H9 (cell line): ENCODE data around the gene GPR108. TPM values are rescaled to one million over a fixed set of nuclear protein-coding genes. Genes with fewer than 3 reads are reported as not detected.
A peak's percentile ranks its signal among the peaks of the same experiment; 100 is the strongest.

ENCODE experiments used
- DNase-seq: peaks from one replicate; pipeline ENCODE4 v3.0.0-alpha.2; 2017
- H2AFZ ChIP-seq: one replicate; pipeline ENCODE4 v1.6.1; 2013; ENCODE audit warnings: mild to moderate bottlenecking, low read length, control low read depth, moderate library complexity
- H2AK5ac ChIP-seq: 2 replicates; pipeline ENCODE4 v1.6.1; 2013; ENCODE audit warnings: low read length, control low read depth, mixed read lengths; ENCODE audit not compliant: insufficient read length
- H2BK120ac ChIP-seq: one replicate; pipeline ENCODE4 v1.6.1; 2013; ENCODE audit warnings: low read depth, mild to moderate bottlenecking, low read length, control low read depth, inconsistent platforms; ENCODE audit not compliant: poor library complexity, severe bottlenecking
- H2BK12ac ChIP-seq: 2 replicates; pipeline ENCODE4 v1.6.1; 2013; ENCODE audit warnings: low read length, control low read depth, mixed read lengths, low read depth; ENCODE audit not compliant: insufficient read length
- H2BK15ac ChIP-seq: 2 replicates; pipeline ENCODE4 v1.6.1; 2013; ENCODE audit warnings: low read depth, low read length, control low read depth
- H2BK20ac ChIP-seq: one replicate; pipeline ENCODE4 v1.6.1; 2013; ENCODE audit warnings: low read depth, mild to moderate bottlenecking, low read length, control low read depth, inconsistent platforms; ENCODE audit not compliant: poor library complexity, severe bottlenecking
- H2BK5ac ChIP-seq: 2 replicates; pipeline ENCODE4 v1.6.1; 2013; ENCODE audit warnings: low read length, control low read depth, mixed read lengths; ENCODE audit not compliant: insufficient read length
- H3K14ac ChIP-seq: 2 replicates; pipeline ENCODE4 v1.6.1; 2013; ENCODE audit warnings: low read length, control low read depth; ENCODE audit not compliant: insufficient read depth
- H3K18ac ChIP-seq: 2 replicates; pipeline ENCODE4 v1.6.1; 2013; ENCODE audit warnings: low read depth, mild to moderate bottlenecking, mixed read lengths, low read length, control low read depth; ENCODE audit not compliant: insufficient read length
- H3K23ac ChIP-seq: 2 replicates; pipeline ENCODE4 v1.6.1; 2013; ENCODE audit warnings: low read length, control low read depth, mixed read lengths, low read depth; ENCODE audit not compliant: insufficient read length
- H3K23me2 ChIP-seq: 2 replicates; pipeline ENCODE4 v1.6.1; 2013; ENCODE audit warnings: low read depth, mild to moderate bottlenecking, mixed read lengths, low read length, control low read depth; ENCODE audit not compliant: insufficient read length, poor library complexity, severe bottlenecking
- H3K27ac ChIP-seq: 2 replicates; pipeline ENCODE4 v1.5.1; 2013; ENCODE audit warnings: low read length, control low read depth, mixed read lengths, low read depth; ENCODE audit not compliant: insufficient read length
- H3K27me3 ChIP-seq: 2 replicates; pipeline ENCODE4 v1.6.1; 2013; ENCODE audit warnings: low read length, control low read depth, inconsistent platforms; ENCODE audit not compliant: insufficient read depth
- H3K4ac ChIP-seq: 2 replicates; pipeline ENCODE4 v1.6.1; 2013; ENCODE audit warnings: low read depth, mild to moderate bottlenecking, control low read depth, inconsistent platforms, low read length, moderate library complexity
- H3K4me1 ChIP-seq: 2 replicates; pipeline ENCODE4 v1.6.1; 2013; ENCODE audit warnings: low read length, control low read depth, inconsistent platforms; ENCODE audit not compliant: insufficient read depth
- H3K4me2 ChIP-seq: 2 replicates; pipeline ENCODE4 v1.6.1; 2013; ENCODE audit warnings: low read length, control low read depth, mixed read lengths; ENCODE audit not compliant: insufficient read length, insufficient read depth
- H3K56ac ChIP-seq: 2 replicates; pipeline ENCODE4 v1.6.1; 2013; ENCODE audit warnings: low read depth, mild to moderate bottlenecking, mixed read lengths, low read length, control low read depth; ENCODE audit not compliant: insufficient read length
- H3K79me1 ChIP-seq: 2 replicates; pipeline ENCODE4 v1.6.1; 2013; ENCODE audit warnings: low read depth, mild to moderate bottlenecking, moderate library complexity, low read length, control low read depth, inconsistent platforms; ENCODE audit not compliant: insufficient read depth, poor library complexity, severe bottlenecking
- H3K79me2 ChIP-seq: 2 replicates; pipeline ENCODE4 v1.6.1; 2013; ENCODE audit warnings: low read length, control low read depth, inconsistent platforms; ENCODE audit not compliant: insufficient read depth
- H3K9ac ChIP-seq: 2 replicates; pipeline ENCODE4 v1.6.1; 2013; ENCODE audit warnings: low read length, control low read depth, mixed read lengths; ENCODE audit not compliant: insufficient read length; ENCODE audit errors: extremely low read depth
- H3K9me3 ChIP-seq: one replicate; pipeline ENCODE4 v1.6.1; 2013; ENCODE audit warnings: low read depth, low read length, inconsistent platforms; ENCODE audit not compliant: control insufficient read depth
- H3T11ph ChIP-seq: one replicate; pipeline ENCODE4 v1.6.1; 2013; ENCODE audit warnings: mild to moderate bottlenecking, low read length, control low read depth, inconsistent platforms
- H4K20me1 ChIP-seq: one replicate; pipeline ENCODE4 v1.6.1; 2013; ENCODE audit not compliant: control insufficient read depth, insufficient read length, insufficient read depth
- H4K5ac ChIP-seq: 2 replicates; pipeline ENCODE4 v1.6.1; 2013; ENCODE audit warnings: low read depth, mild to moderate bottlenecking, mixed read lengths, low read length, control low read depth; ENCODE audit not compliant: insufficient read length
- H4K8ac ChIP-seq: replicated peaks from 2 replicates; pipeline ENCODE4 v1.6.1; 2013; ENCODE audit warnings: low read length, control low read depth, mixed read lengths, low read depth; ENCODE audit not compliant: insufficient read length
- H4K91ac ChIP-seq: 2 replicates; pipeline ENCODE4 v1.6.1; 2013; ENCODE audit warnings: low read depth, mild to moderate bottlenecking, moderate library complexity, mixed read lengths, low read length, control low read depth; ENCODE audit not compliant: insufficient read length
- H3K27ac Mint-ChIP-seq, 3 experiments: 2 replicates in 2 of 3; 3 replicates in 1 of 3; pipeline ENCODE4 v1.8.0; 2020 to 2021; ENCODE audit warnings: mixed read lengths in 3 of 3, mild to moderate bottlenecking in 1 of 3, moderate library complexity in 1 of 3
- H3K27me3 Mint-ChIP-seq: 2 replicates; pipeline ENCODE4 v1.8.0; 2021; ENCODE audit warnings: low read depth, mild to moderate bottlenecking, moderate library complexity, mixed read lengths
- H3K36me3 Mint-ChIP-seq, 3 experiments: 2 replicates in 2 of 3; 3 replicates in 1 of 3; pipeline ENCODE4 v1.8.0; 2020 to 2021; ENCODE audit warnings: low read depth in 3 of 3, mixed read lengths in 3 of 3; ENCODE audit not compliant: insufficient read depth in 1 of 3
- H3K4me1 Mint-ChIP-seq, 2 experiments: 2 replicates each; pipeline ENCODE4 v1.8.0; 2020; ENCODE audit warnings: mixed read lengths in 2 of 2
- H3K4me3 Mint-ChIP-seq, 2 experiments: 2 replicates in 1 of 2; 3 replicates in 1 of 2; pipeline ENCODE4 v1.8.0; 2020 to 2021; ENCODE audit warnings: mild to moderate bottlenecking in 2 of 2, mixed read lengths in 2 of 2, moderate library complexity in 1 of 2
- H3K9me3 Mint-ChIP-seq, 2 experiments: 2 replicates in 1 of 2; 3 replicates in 1 of 2; pipeline ENCODE4 v1.8.0; 2020; ENCODE audit warnings: mild to moderate bottlenecking in 2 of 2, mixed read lengths in 2 of 2, moderate library complexity in 1 of 2
- CTCF ChIP-seq: fragments of 200-600 bp; sonication (generic); conservative IDR thresholded peaks from 3 replicates; pipeline ENCODE4 v1.8.0; 2021; ENCODE audit warnings: antibody characterized with exemption, mild to moderate bottlenecking
- WGBS: extraction: QIAGEN DNeasy Blood & Tissue Kit; methylation state at CpG from one replicate; pipeline ENCODE4 v1.1.7; 2013; ENCODE audit warnings: missing lambda C conversion rate, low lambda C conversion rate, mixed read lengths; ENCODE audit not compliant: insufficient read length; ENCODE audit errors: extremely low coverage; 5-methylcytosine and 5-hydroxymethylcytosine counted together
- total RNA-seq: library from RNA; stranded (reverse); gene quantifications from 2 replicates; pipeline ENCODE4 v1.2.1, GENCODE V29; 2021

GPR108 gene
- total RNA-seq, 1 experiment from 2014 or later = 38.2 TPM

DNA sequence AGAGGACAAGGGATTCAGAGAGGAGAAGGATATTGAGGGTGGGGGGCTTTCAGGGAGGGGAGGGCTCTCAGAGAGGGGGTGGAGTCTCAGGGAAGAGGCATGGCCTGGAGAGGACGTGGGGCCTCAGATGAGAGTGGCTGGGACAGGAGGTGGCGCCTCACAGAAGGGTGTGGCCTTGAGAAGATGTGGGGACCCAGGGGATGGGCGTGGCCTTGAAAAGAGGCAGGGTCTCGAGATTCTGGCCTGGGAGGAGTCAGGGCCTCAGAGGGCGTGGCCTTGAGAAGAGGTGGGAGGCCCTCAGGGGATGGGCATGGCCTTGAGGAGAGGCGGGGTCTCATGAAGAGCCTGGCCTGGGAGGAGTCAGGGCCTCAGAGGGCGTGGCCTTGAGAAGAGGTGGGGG, 43.7 kb downstream of the GPR108 start:
- no peaks in the 10 kb centered on the region for H4K20me1 ChIP-seq
- H4K91ac ChIP-seq = no peak overlapping the region
- H4K5ac ChIP-seq = no peak overlapping the region
- no peaks in the 10 kb centered on the region; the same call in 1 of the 2 replicates for H3K27me3 ChIP-seq
- no peak overlapping the region for H3K4ac ChIP-seq
- H2BK20ac ChIP-seq = no peak overlapping the region
- no peaks in the 10 kb centered on the region; the same call in 1 of the 2 replicates for H3K27me3 Mint-ChIP-seq
- no peak overlapping the region for H3K27ac ChIP-seq
- no peak overlapping the region for H3K9ac ChIP-seq
- H3K27ac Mint-ChIP-seq = peak overlapping the region in 1 of 3 experiments; percentile 65; a peak in 1 of 7 replicates
- H3K9me3 Mint-ChIP-seq = peaks cover under 1 to 64% of the 10 kb centered on the region in 2 experiments; a peak in 3 of 5 replicates
- no peak overlapping the region for H2BK12ac ChIP-seq
- H3K4me3 Mint-ChIP-seq = no peak overlapping the region
- no peak overlapping the region for H2AK5ac ChIP-seq
- H3K4me2 ChIP-seq = no peak overlapping the region
- H3K36me3 Mint-ChIP-seq = peaks cover 0 to 6% (median 0%) of the 10 kb centered on the region in 3 experiments; a peak in 5 of 7 replicates
- WGBS = no CpG with 5 or more reads among the region's 7 CpGs
- DNase-seq = peak; percentile 65
- no peak overlapping the region for H2AFZ ChIP-seq
- no peaks in the 10 kb centered on the region for H3K79me1 ChIP-seq
- H3K56ac ChIP-seq = no peak overlapping the region
- no peak overlapping the region for H2BK120ac ChIP-seq
- H3K23ac ChIP-seq = no peak overlapping the region
- no peak overlapping the region for H2BK5ac ChIP-seq
- no peaks in the 10 kb centered on the region for H3K4me1 ChIP-seq
- H3K23me2 ChIP-seq = no peaks in the 10 kb centered on the region
- H4K8ac ChIP-seq = no peak overlapping the region
- H3T11ph ChIP-seq = no peak overlapping the region
- no peak overlapping the region for H3K18ac ChIP-seq
- no peak overlapping the region for H3K14ac ChIP-seq
- no peak overlapping the region for H2BK15ac ChIP-seq
- H3K9me3 ChIP-seq = no peaks in the 10 kb centered on the region
- TF ChIP-seq CTCF = no peak
- peaks cover 3% of the 10 kb centered on the region in 2 experiments; a peak in 1 of 4 replicates for H3K4me1 Mint-ChIP-seq
- H3K79me2 ChIP-seq = no peaks in the 10 kb centered on the region
